Tibial artery (tissue), 4 donors: Measurements from ENCODE around the gene WDR36.
A peak's percentile ranks its signal among the peaks of the same experiment; 100 is the strongest.

Experiments used
- DNase-seq, 2 donors: peaks; one replicate each; pipeline ENCODE4 v3.0.0-alpha.2; 2019
- H3K27ac ChIP-seq, 2 donors: fragments of 200-600 bp; sonication (generic) in 1 of 2; 1 replicate in 1 of 2; 2 replicates in 1 of 2; pipeline ENCODE4 v1.5.1; 2018 to 2019; ENCODE audit warnings: mild to moderate bottlenecking in 1 of 2
- H3K27me3 ChIP-seq, 2 donors: fragments of 200-600 bp; sonication (generic) in 1 of 2; one replicate each; pipeline versions ENCODE4 v1.5.1 to v1.6.0; 2016 to 2019
- H3K36me3 ChIP-seq, 3 donors: fragments of 200-600 bp; sonication (generic) in 2 of 3; one replicate each; pipeline ENCODE4 v1.5.1; 2016 to 2019; ENCODE audit warnings: mild to moderate bottlenecking in 2 of 3
- H3K4me1 ChIP-seq, 4 donors: fragments of 200-600 bp; sonication (generic) in 2 of 4; 1 replicate in 3 of 4; 2 replicates in 1 of 4; pipeline ENCODE4 v1.5.1; 2016 to 2019
- H3K4me3 ChIP-seq, 2 donors: fragments of 200-600 bp; sonication (generic) in 1 of 2; 1 replicate in 1 of 2; 2 replicates in 1 of 2; pipeline ENCODE4 v1.5.1; 2018 to 2019; ENCODE audit warnings: mild to moderate bottlenecking in 2 of 2
- H3K9me3 ChIP-seq, 3 donors: fragments of 200-600 bp; sonication (generic) in 1 of 3; one replicate each; pipeline ENCODE4 v1.5.1; 2016 to 2019
- intact Hi-C: fragments of 100-400 bp; cut with DNase I; formaldehyde crosslinking; loops from one replicate; pipeline ENCODE4 v1.15.0; 2023; ENCODE audit warnings: low total_unique reads
- TF ChIP-seq, protein P1 (sequence below), 2 experiments: fragments of 200-600 bp in 1 of 2; fragments of 450-650 bp in 1 of 2; IDR thresholded peaks; one replicate each; pipeline ENCODE4 v1.5.1; 2017 to 2019; ENCODE audit warnings: antibody characterized with exemption in 2 of 2, mild to moderate bottlenecking in 1 of 2, moderate library complexity in 1 of 2

Gene WDR36

DNA sequence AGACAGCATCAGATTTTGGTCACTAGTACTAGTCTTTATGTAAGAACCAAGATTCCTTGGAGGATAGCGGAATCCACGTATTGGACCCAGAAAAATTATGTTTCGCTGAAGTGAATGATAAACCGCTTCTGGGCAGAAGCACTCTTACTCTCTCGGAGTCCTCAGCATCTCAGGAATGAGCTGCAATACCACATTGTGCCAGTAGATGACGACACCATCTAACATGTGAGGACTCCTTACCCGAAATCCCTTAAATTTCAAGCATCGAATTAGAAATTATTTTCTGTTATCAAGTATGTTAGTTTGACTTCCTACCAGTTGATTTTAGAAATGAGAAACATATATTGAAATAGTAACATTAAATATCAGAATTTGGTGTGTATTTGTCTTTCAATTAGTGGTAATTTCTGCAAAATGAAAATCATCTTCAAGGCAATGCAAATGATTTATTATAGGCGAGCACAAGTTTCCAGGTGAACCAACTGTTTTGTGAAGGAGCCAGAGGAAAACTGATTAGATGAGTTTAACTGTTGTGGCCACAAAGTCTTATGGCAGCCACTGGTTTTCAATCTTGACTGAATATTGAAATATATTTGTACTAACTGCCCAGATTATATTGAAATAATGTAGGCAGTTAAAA lies 66.1 kb downstream of the WDR36 start:
- Histone ChIP-seq H3K9me3 (no peaks in the 10 kb centered on the region), H3K36me3 (no peaks in the 10 kb centered on the region), H3K27ac (no peak overlapping the region), H3K27me3 (no peaks in the 10 kb centered on the region), H3K4me3 (no peak overlapping the region), H3K4me1 (no peaks in the 10 kb centered on the region)
- DNase-seq: peak; percentile 64 to 83
- intact Hi-C loops: no loop called here
- TF ChIP-seq, protein P1, sequence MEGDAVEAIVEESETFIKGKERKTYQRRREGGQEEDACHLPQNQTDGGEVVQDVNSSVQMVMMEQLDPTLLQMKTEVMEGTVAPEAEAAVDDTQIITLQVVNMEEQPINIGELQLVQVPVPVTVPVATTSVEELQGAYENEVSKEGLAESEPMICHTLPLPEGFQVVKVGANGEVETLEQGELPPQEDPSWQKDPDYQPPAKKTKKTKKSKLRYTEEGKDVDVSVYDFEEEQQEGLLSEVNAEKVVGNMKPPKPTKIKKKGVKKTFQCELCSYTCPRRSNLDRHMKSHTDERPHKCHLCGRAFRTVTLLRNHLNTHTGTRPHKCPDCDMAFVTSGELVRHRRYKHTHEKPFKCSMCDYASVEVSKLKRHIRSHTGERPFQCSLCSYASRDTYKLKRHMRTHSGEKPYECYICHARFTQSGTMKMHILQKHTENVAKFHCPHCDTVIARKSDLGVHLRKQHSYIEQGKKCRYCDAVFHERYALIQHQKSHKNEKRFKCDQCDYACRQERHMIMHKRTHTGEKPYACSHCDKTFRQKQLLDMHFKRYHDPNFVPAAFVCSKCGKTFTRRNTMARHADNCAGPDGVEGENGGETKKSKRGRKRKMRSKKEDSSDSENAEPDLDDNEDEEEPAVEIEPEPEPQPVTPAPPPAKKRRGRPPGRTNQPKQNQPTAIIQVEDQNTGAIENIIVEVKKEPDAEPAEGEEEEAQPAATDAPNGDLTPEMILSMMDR (IDR thresholded peaks at IDR 0.05): peak; percentile 95 to 99

DNA sequence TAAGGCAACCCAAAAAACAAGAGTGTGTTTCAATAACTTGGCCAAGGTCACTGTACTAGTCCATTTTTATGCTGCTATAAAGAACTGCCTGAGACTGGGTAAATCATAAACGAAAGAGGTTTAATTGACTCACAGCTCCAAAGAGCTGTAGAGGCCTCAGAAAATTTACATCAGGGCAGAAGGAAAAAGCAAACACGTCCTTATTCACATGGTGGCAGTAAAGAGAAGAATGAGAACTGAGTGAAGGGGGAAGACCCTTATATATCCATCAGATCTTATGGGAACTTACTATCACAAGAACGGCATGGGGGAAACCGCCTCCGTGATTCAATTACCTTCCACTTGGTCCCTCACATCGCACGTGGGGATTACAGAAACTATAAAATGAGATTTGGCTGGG lies 67.7 kb downstream of the WDR36 start:
- Histone ChIP-seq H3K4me3 (no peak overlapping the region), H3K4me1 (no peaks in the 10 kb centered on the region), H3K27me3 (no peaks in the 10 kb centered on the region), H3K9me3 (no peaks in the 10 kb centered on the region), H3K36me3 (no peaks in the 10 kb centered on the region), H3K27ac (no peak overlapping the region)
- TF ChIP-seq, protein P1 (IDR thresholded peaks at IDR 0.05): no peak
- no peak for DNase-seq
- intact Hi-C loops: loop anchor here (5.0 to 10.0 kb wide), 3 partner anchors 115 to 985 kb away; no protein-coding TSS in a partner anchor

DNA sequence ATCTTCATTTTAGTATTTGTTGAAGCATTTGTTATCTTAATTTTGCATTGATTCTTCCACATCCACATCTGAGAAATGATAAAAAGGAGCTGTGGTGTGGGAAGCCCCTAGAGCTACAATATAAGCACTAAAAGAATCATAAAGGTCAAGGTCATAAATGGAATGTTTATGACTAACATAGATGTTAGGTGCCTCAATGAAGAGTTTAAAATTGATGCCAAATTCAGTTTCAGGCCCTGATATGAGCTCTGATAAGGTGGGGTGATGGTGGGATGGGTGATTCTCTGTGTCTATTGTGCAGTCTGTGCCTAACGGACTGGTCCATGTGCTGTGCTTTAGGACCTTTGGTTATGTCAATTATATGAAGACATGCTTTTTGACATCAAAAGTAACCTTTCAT lies 70.9 kb downstream of the WDR36 start:
- TF ChIP-seq, protein P1 (IDR thresholded peaks at IDR 0.05): no peak
- H3K9me3 ChIP-seq: no peaks in the 10 kb centered on the region
- H3K36me3 ChIP-seq: no peaks in the 10 kb centered on the region
- intact Hi-C loops: loop anchor here (5.0 to 10.0 kb wide), 3 partner anchors 112 to 982 kb away; no protein-coding TSS in a partner anchor
- no peak overlapping the region for H3K27ac ChIP-seq
- no peak for DNase-seq
- H3K4me3 ChIP-seq: no peak overlapping the region
- no peaks in the 10 kb centered on the region for H3K4me1 ChIP-seq
- no peaks in the 10 kb centered on the region for H3K27me3 ChIP-seq

DNA sequence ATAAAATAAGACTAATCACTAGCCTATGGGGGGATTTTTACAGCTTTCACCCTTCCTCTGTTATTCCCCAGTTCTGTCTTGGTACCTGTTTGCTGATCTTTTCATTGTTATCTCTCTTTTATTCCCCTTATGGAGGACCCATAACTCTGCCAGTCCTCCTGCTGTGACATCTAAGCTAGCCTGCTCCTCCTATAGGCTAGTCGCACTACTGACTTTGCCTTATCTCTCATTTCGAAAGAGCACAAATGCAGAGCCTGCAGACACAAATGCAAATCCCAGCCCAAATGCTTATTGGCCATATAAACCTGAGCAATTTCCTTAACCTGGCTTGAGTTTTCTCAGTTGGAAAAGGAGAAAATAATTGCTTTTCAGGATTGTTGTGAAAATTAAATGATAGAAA lies 72.9 kb downstream of the WDR36 start:
- no peaks in the 10 kb centered on the region for H3K27me3 ChIP-seq
- TF ChIP-seq, protein P1 (IDR thresholded peaks at IDR 0.05): no peak
- no peaks in the 10 kb centered on the region for H3K9me3 ChIP-seq
- intact Hi-C loops: loop anchor here (10.0 kb wide), 2 partner anchors 110 to 980 kb away; no protein-coding TSS in a partner anchor
- no peaks in the 10 kb centered on the region for H3K36me3 ChIP-seq
- H3K27ac ChIP-seq: no peak overlapping the region
- H3K4me1 ChIP-seq: no peaks in the 10 kb centered on the region
- DNase-seq: no peak
- no peak overlapping the region for H3K4me3 ChIP-seq

DNA sequence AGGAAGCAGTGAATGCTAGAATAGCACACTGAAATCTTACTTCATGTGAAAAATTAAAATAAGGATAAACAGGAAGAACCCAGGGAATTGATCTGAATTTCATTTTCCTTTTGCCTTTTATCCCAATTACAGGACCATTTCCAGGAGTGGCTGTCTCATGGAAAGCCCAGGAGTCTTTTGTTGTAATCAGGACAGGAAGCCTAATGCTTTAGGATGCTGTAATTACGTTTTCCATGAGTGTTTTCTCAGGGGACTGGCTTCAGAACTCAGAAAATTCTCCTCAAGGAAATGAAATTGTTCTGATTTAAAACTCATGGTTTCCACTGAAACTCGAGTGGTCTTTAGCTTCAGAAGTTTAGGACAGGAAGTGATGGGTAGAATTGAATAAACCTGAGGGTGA lies 75.4 kb downstream of the WDR36 start:
- intact Hi-C loops: loop anchor here (10.0 kb wide), 2 partner anchors 107 to 977 kb away; no protein-coding TSS in a partner anchor

More for the DNA sequence above, 75.4 kb downstream of the WDR36 start:
- no peaks in the 10 kb centered on the region for H3K9me3 ChIP-seq
- TF ChIP-seq, protein P1 (IDR thresholded peaks at IDR 0.05): no peak
- H3K27ac ChIP-seq: no peak overlapping the region
- no peaks in the 10 kb centered on the region for H3K36me3 ChIP-seq
- no peaks in the 10 kb centered on the region for H3K27me3 ChIP-seq
- H3K4me3 ChIP-seq: no peak overlapping the region
- no peak for DNase-seq
- no peaks in the 10 kb centered on the region for H3K4me1 ChIP-seq
